B cell (primary cell): ENCODE measurements around the gene CD36. TPM values are rescaled to one million over a fixed set of nuclear protein-coding genes. Genes with fewer than 3 reads are reported as not detected.

Experiments used
- ATAC-seq: fragments of 200-7000 bp; cut with Tn5 transposase; one replicate; pipeline ENCODE4 v1.10.0; 2021; ENCODE audit warnings: low read depth, mild to moderate bottlenecking, moderate number of reproducible peaks, moderate library complexity
- CTCF ChIA-PET: fragments of 350-600 bp; sonication (Branson Sonifier 250); formaldehyde crosslinking; loops from one replicate; lab custom pipeline; 2021; ENCODE audit warnings: antibody characterized with exemption, inconsistent platforms; lab: Charles Lee
- POLR2A ChIA-PET: fragments of 350-600 bp; sonication (Branson Sonifier 250); formaldehyde crosslinking; loops from one replicate; lab custom pipeline; 2021; ENCODE audit warnings: antibody characterized with exemption; lab: Charles Lee
- DNase-seq: peaks from one replicate; pipeline ENCODE4 v3.0.0; 2013
- H2AFZ ChIP-seq: 2 replicates; pipeline ENCODE4 v1.6.1; 2012; ENCODE audit warnings: mild to moderate bottlenecking, low read depth, low read length; ENCODE audit not compliant: insufficient read depth, poor library complexity, severe bottlenecking
- H3K27ac ChIP-seq, 2 donors: 1 replicate in 1 of 2; 2 replicates in 1 of 2; pipeline ENCODE4 v1.5.1; 2012 to 2013; ENCODE audit warnings: low read length in 2 of 2, mild to moderate bottlenecking in 2 of 2, moderate library complexity in 1 of 2
- H3K27me3 ChIP-seq, 4 experiments: fragments of 200-600 bp in 1 of 4; sonication (generic) in 1 of 4; replicated peaks in 1 of 4; 1 replicate in 2 of 4; 2 replicates in 2 of 4; pipeline versions ENCODE4 v1.6.1 to v1.7.0; 2013 to 2016; ENCODE audit warnings: low read length in 3 of 4, mild to moderate bottlenecking in 2 of 4, mixed read lengths in 1 of 4, moderate library complexity in 1 of 4; ENCODE audit not compliant: insufficient read depth in 4 of 4, control insufficient read depth in 3 of 4; ENCODE audit errors: control extremely low read depth in 1 of 4
- H3K36me3 ChIP-seq, 2 experiments: replicated peaks in 1 of 2; 1 replicate in 1 of 2; 2 replicates in 1 of 2; pipeline versions ENCODE4 v1.6.1 to v1.7.1; 2013; ENCODE audit warnings: low read length in 1 of 2; ENCODE audit not compliant: insufficient read depth in 2 of 2, control insufficient read depth in 1 of 2; ENCODE audit errors: control extremely low read depth in 1 of 2, extremely low read depth in 1 of 2
- H3K4me1 ChIP-seq, 2 donors: fragments of 200-600 bp in 1 of 2; sonication (generic) in 1 of 2; 1 replicate in 1 of 2; 2 replicates in 1 of 2; pipeline versions ENCODE4 v1.5.1 to v1.6.1; 2013 to 2017; ENCODE audit warnings: low read length in 2 of 2; ENCODE audit not compliant: control insufficient read depth in 2 of 2, insufficient read depth in 2 of 2
- H3K4me2 ChIP-seq: replicated peaks from 2 replicates; pipeline ENCODE3; 2012; ENCODE audit warnings: mild to moderate bottlenecking, low read depth, low read length; ENCODE audit not compliant: poor library complexity, severe bottlenecking
- H3K4me3 ChIP-seq, 5 experiments: fragments of 200-600 bp in 1 of 5; sonication (generic) in 1 of 5; 1 replicate in 3 of 5; 2 replicates in 2 of 5; pipeline versions ENCODE4 v1.5.1 to v1.7.0; 2011 to 2016; ENCODE audit warnings: low read length in 4 of 5, mild to moderate bottlenecking in 4 of 5, low read depth in 2 of 5, control low read depth in 1 of 5, moderate library complexity in 1 of 5; ENCODE audit not compliant: insufficient read depth in 1 of 5; ENCODE audit errors: control extremely low read depth in 1 of 5, extremely low read depth in 1 of 5
- H3K79me2 ChIP-seq: fragments of 200-600 bp; sonication (generic); one replicate; pipeline ENCODE4 v1.6.0; 2016; ENCODE audit warnings: low read length; ENCODE audit not compliant: control insufficient read depth, insufficient read depth
- H3K9ac ChIP-seq: fragments of 200-600 bp; sonication (generic); 2 replicates; pipeline ENCODE4 v1.6.1; 2017; ENCODE audit warnings: mild to moderate bottlenecking, low read length, moderate library complexity
- H3K9me3 ChIP-seq, 3 donors: one replicate each; pipeline versions ENCODE4 v1.6.1 to v1.7.1; 2013; ENCODE audit warnings: low read length in 2 of 3; ENCODE audit not compliant: control insufficient read depth in 2 of 3, insufficient read depth in 1 of 3; ENCODE audit errors: control extremely low read depth in 1 of 3
- H4K20me1 ChIP-seq: 2 replicates; pipeline ENCODE4 v1.6.0; 2012; ENCODE audit warnings: mild to moderate bottlenecking, low read length; ENCODE audit not compliant: insufficient read depth, control insufficient read depth, poor library complexity, severe bottlenecking
- H3K27ac Mint-ChIP-seq: one replicate; pipeline ENCODE4 v1.8.0; 2021; ENCODE audit warnings: mixed read lengths
- H3K27me3 Mint-ChIP-seq: one replicate; pipeline ENCODE4 v1.8.0; 2021; ENCODE audit warnings: mixed read lengths
- H3K4me1 Mint-ChIP-seq: one replicate; pipeline ENCODE4 v1.8.0; 2021; ENCODE audit warnings: mixed read lengths
- H3K4me3 Mint-ChIP-seq: one replicate; pipeline ENCODE4 v1.8.0; 2021; ENCODE audit warnings: mixed read lengths
- H3K9me3 Mint-ChIP-seq: one replicate; pipeline ENCODE4 v1.8.0; 2022; ENCODE audit warnings: mixed read lengths; ENCODE audit not compliant: insufficient read depth
- CTCF ChIP-seq: fragments of 200-600 bp; IDR thresholded peaks from one replicate; pipeline ENCODE4 v1.8.0; 2022; ENCODE audit warnings: antibody characterized with exemption, mild to moderate bottlenecking
- EZH2 ChIP-seq: IDR thresholded peaks from 2 replicates; pipeline ENCODE4 v1.6.1; 2012; ENCODE audit warnings: borderline replicate concordance, low read depth, mild to moderate bottlenecking, moderate library complexity, low read length; ENCODE audit not compliant: insufficient read depth, poor library complexity, severe bottlenecking
- WGBS: methylation state at CpG from one replicate; pipeline ENCODE4 v1.1.5; 2013; ENCODE audit warnings: missing lambda C conversion rate; ENCODE audit not compliant: insufficient coverage; 5-methylcytosine and 5-hydroxymethylcytosine counted together
- intact Hi-C: fragments of 100-400 bp; cut with micrococcal nuclease; formaldehyde crosslinking; loops from one replicate; pipeline ENCODE4 v1.10.0; 2022
- polyA plus RNA-seq: library from polyadenylated mRNA; depleted of rRNA; stranded (reverse); fragments of >200 nt; gene quantifications from 2 replicates; pipeline ENCODE4 v1.2.3, GENCODE V29; 2012
- small RNA-seq: library from RNA; depleted of rRNA; stranded (forward); fragments of <200 nt; gene quantifications from one replicate; pipeline ENCODE3, GENCODE V24; 2012; ENCODE audit warnings: low replicate concordance, low read depth; ENCODE audit not compliant: insufficient read length
- total RNA-seq, 2 donors: library from RNA; stranded (reverse); fragments of 120-200 nt in 1 of 2; gene quantifications; 1 replicate in 1 of 2; 2 replicates in 1 of 2; pipeline versions ENCODE4 v1.2.3 to v1.2.4, GENCODE V29; 2013 to 2022

Gene CD36
- total and polyA plus RNA-seq, 2 donors (not counting 1 experiment from before 2014, with no cell fraction given): 0.37 to 2.3 TPM

GRCh38 chr7:80725181-80725611 lies 86.8 kb downstream of the CD36 start:
- intact Hi-C loops: no loop called here
- Mint-ChIP-seq H3K4me3 (no peak overlapping the region), H3K27me3 (no peaks in the 10 kb centered on the region), H3K4me1 (no peaks in the 10 kb centered on the region), H3K9me3 (peaks cover 3% of the 10 kb centered on the region), H3K27ac (no peak overlapping the region)
- Histone ChIP-seq H2AFZ (no peak overlapping the region), H3K9me3 (no peaks in the 10 kb centered on the region), H3K4me2 (no peak overlapping the region), H3K27ac (no peak overlapping the region), H4K20me1 (no peaks in the 10 kb centered on the region), H3K9ac (no peak overlapping the region), H3K36me3 (no peaks in the 10 kb centered on the region), H3K4me1 (no peaks in the 10 kb centered on the region), H3K27me3 (no peaks in the 10 kb centered on the region), H3K79me2 (no peaks in the 10 kb centered on the region), H3K4me3 (no peak overlapping the region)
- WGBS: no CpG with 5 or more reads among the region's 4 CpGs
- TF ChIP-seq CTCF: no peak
- TF ChIP-seq EZH2: no peak
- CTCF ChIA-PET: no interaction called here
- DNase-seq: no peak
- POLR2A ChIA-PET: no interaction called here
- ATAC-seq: no peak

Small RNA genes lying within 50 kb of the gene (small RNA-seq; reads per million reads assigned to genes)
- gene AC073850.1: not detected

Other genes with a start within 250 kb of the CD36 start
- gene GNAT3, start 126.6 kb upstream of the CD36 start, total RNA-seq: not detected in 2 replicates
- gene GNAT3, start 126.6 kb upstream of the CD36 start, polyA plus RNA-seq: not detected in 2 replicates